Measurements from ENCODE around the gene TNF.
"Not testable (repeated sequence)": the region's sequence is repeated elsewhere in the genome, so short reads cannot be mapped to it uniquely, and the experiment has no call there.

The TNF gene

DNA sequence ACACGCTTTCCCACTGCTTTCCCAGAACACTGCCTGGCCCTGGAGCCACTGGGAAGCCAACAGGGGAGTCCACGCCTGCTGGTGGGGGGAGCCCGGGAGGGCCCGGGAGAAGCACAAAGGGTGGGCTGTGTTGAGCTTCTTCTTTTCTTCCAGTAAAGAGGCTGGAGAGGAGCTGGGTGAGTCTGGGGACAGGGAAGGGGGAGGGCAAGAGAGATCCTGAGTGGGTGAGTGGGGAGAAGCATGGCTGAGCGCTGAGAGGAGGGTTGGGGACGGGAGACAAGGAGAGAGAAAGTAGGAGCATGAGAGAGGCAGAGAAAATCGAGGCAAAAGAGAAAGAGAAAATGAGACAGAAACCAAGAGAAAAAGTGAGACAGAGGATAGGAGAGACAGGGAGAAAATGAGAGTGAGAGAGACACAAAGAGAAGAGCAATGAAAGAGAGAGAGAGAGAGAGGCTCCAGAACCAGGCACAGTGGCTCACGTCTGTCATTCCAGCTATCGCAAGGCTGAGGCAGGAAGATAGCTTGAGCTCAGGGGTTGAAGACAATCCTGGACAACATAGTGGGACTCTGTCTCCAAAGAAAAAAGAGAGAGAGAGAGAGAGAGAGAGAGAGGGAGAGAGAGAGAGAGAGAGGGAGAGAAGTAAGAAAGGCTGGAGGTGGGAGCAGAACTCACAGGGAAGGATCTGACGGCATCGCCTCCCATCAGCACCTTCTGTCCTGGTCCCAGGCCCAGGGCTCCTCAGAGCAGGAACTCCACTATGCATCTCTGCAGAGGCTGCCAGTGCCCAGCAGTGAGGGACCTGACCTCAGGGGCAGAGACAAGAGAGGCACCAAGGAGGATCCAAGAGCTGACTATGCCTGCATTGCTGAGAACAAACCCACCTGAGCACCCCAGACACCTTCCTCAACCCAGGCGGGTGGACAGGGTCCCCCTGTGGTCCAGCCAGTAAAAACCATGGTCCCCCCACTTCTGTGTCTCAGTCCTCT lies 12.7 kb downstream of the TNF start:
- no peaks in the 10 kb centered on the region for H3K79me2 ChIP-seq (ENCODE audit: control insufficient read depth, low read length)

DNA sequence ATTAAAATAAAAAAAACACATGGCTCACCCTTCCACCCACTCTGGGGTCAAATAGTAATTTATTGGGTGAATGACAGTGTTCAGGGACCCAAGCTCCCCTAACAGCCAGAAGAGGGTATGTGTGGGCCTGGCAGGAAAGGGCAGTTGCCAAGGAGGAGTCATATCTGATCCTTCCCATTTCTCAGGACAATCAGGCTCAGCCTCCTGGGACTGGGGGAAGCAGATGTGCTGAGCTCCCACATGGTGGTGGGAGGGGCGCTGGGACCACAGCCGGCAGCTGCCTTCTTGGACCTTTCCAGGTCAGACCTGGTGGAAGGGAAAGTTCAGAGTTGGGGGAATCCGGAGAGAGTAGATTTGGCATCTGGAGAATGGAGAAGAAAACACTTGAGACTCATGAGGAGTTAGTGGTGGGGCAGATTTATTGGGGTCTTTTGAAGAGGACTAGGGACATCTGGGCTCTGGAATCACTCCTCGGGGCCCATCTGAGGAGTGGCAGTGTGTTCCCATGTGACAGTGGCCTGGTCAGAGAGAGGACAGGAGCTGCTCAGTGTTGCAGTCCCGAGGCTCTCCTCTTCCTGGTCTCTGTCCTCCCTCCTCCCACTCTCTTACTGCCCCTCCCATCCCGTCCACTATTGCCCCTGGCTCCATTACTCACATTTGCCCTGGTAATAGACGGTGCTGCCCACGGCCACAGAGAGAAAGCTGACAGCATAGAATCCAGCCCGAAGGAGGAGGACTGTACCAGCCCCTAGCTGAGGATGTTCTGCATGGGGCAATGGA lies 13.7 kb downstream of the TNF start:
- H3K4me3 ChIP-seq (ENCODE audit: low read length): no peak overlapping the region
- H3K4me1 ChIP-seq (ENCODE audit: control insufficient read depth, low read length): peaks cover 46% of the 10 kb centered on the region
- 0 out of 2 replicates have a peak, but pooled peaks cover 2% of the 10 kb centered on the region for H3K27me3 ChIP-seq (ENCODE audit: control insufficient read depth, low read length)
- no peaks in the 10 kb centered on the region for H3K9me3 ChIP-seq (ENCODE audit: control insufficient read depth, insufficient read depth, low read length)
- no peaks in the 10 kb centered on the region for H3K79me2 ChIP-seq (ENCODE audit: control insufficient read depth, low read length)
- no peak for TF ChIP-seq EZH2phosphoT487 (IDR thresholded peaks at IDR 0.05; ENCODE audit: borderline replicate concordance, low read length)
- TF ChIP-seq, protein P1, sequence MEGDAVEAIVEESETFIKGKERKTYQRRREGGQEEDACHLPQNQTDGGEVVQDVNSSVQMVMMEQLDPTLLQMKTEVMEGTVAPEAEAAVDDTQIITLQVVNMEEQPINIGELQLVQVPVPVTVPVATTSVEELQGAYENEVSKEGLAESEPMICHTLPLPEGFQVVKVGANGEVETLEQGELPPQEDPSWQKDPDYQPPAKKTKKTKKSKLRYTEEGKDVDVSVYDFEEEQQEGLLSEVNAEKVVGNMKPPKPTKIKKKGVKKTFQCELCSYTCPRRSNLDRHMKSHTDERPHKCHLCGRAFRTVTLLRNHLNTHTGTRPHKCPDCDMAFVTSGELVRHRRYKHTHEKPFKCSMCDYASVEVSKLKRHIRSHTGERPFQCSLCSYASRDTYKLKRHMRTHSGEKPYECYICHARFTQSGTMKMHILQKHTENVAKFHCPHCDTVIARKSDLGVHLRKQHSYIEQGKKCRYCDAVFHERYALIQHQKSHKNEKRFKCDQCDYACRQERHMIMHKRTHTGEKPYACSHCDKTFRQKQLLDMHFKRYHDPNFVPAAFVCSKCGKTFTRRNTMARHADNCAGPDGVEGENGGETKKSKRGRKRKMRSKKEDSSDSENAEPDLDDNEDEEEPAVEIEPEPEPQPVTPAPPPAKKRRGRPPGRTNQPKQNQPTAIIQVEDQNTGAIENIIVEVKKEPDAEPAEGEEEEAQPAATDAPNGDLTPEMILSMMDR (IDR thresholded peaks at IDR 0.05; ENCODE audit: low read depth, low read length, poor library complexity, severe bottlenecking): no peak
- peaks cover 13% of the 10 kb centered on the region for H3F3A ChIP-seq (ENCODE audit: control insufficient read depth, insufficient read depth)
- H3K9me2 ChIP-seq (replicated peaks; ENCODE audit: control insufficient read depth, low read length): no peaks in the 10 kb centered on the region
- H3K36me3 ChIP-seq (ENCODE audit: control insufficient read depth, low read length): no peaks in the 10 kb centered on the region
- no peak overlapping the region for H3K27ac ChIP-seq (ENCODE audit: low read depth, low read length)
- no peaks in the 10 kb centered on the region for H4K20me1 ChIP-seq (ENCODE audit: control insufficient read depth, insufficient read depth, low read depth, low read length)
- no peak overlapping the region for H3K4me2 ChIP-seq (ENCODE audit: low read length)

More for the DNA sequence above, 12.7 kb downstream of the TNF start:
- no peaks in the 10 kb centered on the region for H4K20me1 ChIP-seq (ENCODE audit: control insufficient read depth, insufficient read depth, low read depth, low read length)
- peaks cover 39% of the 10 kb centered on the region for H3K4me1 ChIP-seq (ENCODE audit: control insufficient read depth, low read length)
- H3K36me3 ChIP-seq (ENCODE audit: control insufficient read depth, low read length): no peaks in the 10 kb centered on the region
- no peak overlapping the region for H3K4me3 ChIP-seq (ENCODE audit: low read length)
- H3K27me3 ChIP-seq (ENCODE audit: control insufficient read depth, low read length): 0 out of 2 replicates have a peak, but pooled peaks cover 2% of the 10 kb centered on the region
- no peak overlapping the region for H3K4me2 ChIP-seq (ENCODE audit: low read length)
- H3K27ac ChIP-seq (ENCODE audit: low read depth, low read length): no peak overlapping the region
- no peak for TF ChIP-seq EZH2phosphoT487 (IDR thresholded peaks at IDR 0.05; ENCODE audit: borderline replicate concordance, low read length)
- TF ChIP-seq, protein P1 (IDR thresholded peaks at IDR 0.05; ENCODE audit: low read depth, low read length, poor library complexity, severe bottlenecking): no peak
- H3F3A ChIP-seq (ENCODE audit: control insufficient read depth, insufficient read depth): peaks cover 13% of the 10 kb centered on the region
- H3K9me2 ChIP-seq (replicated peaks; ENCODE audit: control insufficient read depth, low read length): no peaks in the 10 kb centered on the region
- H3K9me3 ChIP-seq (ENCODE audit: control insufficient read depth, insufficient read depth, low read length): no peaks in the 10 kb centered on the region

DNA sequence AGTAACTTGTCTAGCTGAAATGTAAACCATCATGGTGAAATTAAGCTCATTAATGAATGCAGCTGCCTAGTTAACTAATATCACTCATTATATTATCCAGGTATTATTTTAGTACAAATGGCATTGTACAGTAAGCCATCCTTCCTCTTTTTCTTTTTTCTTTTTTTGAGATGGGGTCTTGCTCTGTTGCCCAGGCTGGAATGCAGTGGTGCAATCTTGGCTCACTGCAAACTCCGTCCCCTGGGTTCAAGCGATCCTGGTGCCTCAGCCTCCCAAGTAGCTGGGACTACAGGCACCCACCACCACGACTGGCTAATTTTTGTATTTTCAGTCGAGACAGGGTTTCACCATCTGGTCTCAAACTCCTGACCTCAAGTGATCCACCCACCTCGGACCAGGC lies 15.3 kb downstream of the TNF start:
- H3K4me2 ChIP-seq (ENCODE audit: low read length); H4K20me1 ChIP-seq (ENCODE audit: control insufficient read depth, insufficient read depth, low read depth, low read length); H3K4me3 ChIP-seq (ENCODE audit: low read length); H3K27ac ChIP-seq (ENCODE audit: low read depth, low read length); H3K9me2 ChIP-seq (replicated peaks; ENCODE audit: control insufficient read depth, low read length); H3K27me3 ChIP-seq (ENCODE audit: control insufficient read depth, low read length); H3K79me2 ChIP-seq (ENCODE audit: control insufficient read depth, low read length); H3K9me3 ChIP-seq (ENCODE audit: control insufficient read depth, insufficient read depth, low read length); H3K36me3 ChIP-seq (ENCODE audit: control insufficient read depth, low read length); H3F3A ChIP-seq (ENCODE audit: control insufficient read depth, insufficient read depth): not testable (repeated sequence)
- peaks cover 32% of the 10 kb centered on the region for H3K4me1 ChIP-seq (ENCODE audit: control insufficient read depth, low read length)
